Measurements from ENCODE around the gene MRPL20.

Gene MRPL20

DNA sequence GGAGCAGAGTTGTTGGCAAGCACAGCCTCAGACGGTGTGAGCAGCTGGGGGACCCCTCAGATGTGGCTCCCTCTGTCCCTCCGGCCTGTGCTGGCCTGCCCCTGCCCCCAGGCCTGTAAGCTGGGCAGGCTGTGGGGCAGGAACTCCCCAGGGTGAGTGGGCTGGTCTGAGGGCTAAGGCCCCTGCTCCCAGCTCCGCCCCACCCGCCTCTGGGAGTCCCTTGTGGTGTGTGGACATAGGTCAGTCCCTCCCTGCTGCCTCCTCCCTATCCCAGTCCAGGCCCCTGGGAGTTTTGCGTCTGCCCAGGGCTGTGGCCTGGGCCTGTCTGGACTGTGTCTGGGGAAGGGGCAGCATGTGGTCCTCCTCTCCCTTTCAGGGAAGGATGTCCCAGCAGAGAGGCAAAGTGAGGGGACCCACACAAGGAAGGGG is 24.8 kb upstream of the MRPL20 start:
- ATAC-seq: no peak; the same call in 2 of the 3 replicates
- TF ChIP-seq ESRRG (CRISPR knock-in tag; IDR thresholded peaks at IDR 0.05): no peak
- no peak for TF ChIP-seq ZNF70 (CRISPR knock-in tag; IDR thresholded peaks at IDR 0.05)
- no peak for TF ChIP-seq TOX (CRISPR knock-in tag; IDR thresholded peaks at IDR 0.05; ENCODE audit: borderline replicate concordance)
- no peak for TF ChIP-seq ISL1 (CRISPR knock-in tag; IDR thresholded peaks at IDR 0.05)
- TF ChIP-seq CSDC2 (CRISPR knock-in tag; IDR thresholded peaks at IDR 0.05): no peak
- TF ChIP-seq, protein P1, sequence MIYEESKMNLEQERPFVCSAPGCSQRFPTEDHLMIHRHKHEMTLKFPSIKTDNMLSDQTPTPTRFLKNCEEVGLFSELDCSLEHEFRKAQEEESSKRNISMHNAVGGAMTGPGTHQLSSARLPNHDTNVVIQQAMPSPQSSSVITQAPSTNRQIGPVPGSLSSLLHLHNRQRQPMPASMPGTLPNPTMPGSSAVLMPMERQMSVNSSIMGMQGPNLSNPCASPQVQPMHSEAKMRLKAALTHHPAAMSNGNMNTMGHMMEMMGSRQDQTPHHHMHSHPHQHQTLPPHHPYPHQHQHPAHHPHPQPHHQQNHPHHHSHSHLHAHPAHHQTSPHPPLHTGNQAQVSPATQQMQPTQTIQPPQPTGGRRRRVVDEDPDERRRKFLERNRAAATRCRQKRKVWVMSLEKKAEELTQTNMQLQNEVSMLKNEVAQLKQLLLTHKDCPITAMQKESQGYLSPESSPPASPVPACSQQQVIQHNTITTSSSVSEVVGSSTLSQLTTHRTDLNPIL (CRISPR knock-in tag; IDR thresholded peaks at IDR 0.05; ENCODE audit: low read depth): no peak
- TF ChIP-seq, protein P2, sequence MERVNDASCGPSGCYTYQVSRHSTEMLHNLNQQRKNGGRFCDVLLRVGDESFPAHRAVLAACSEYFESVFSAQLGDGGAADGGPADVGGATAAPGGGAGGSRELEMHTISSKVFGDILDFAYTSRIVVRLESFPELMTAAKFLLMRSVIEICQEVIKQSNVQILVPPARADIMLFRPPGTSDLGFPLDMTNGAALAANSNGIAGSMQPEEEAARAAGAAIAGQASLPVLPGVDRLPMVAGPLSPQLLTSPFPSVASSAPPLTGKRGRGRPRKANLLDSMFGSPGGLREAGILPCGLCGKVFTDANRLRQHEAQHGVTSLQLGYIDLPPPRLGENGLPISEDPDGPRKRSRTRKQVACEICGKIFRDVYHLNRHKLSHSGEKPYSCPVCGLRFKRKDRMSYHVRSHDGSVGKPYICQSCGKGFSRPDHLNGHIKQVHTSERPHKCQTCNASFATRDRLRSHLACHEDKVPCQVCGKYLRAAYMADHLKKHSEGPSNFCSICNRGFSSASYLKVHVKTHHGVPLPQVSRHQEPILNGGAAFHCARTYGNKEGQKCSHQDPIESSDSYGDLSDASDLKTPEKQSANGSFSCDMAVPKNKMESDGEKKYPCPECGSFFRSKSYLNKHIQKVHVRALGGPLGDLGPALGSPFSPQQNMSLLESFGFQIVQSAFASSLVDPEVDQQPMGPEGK (CRISPR knock-in tag; IDR thresholded peaks at IDR 0.05; ENCODE audit: borderline replicate concordance): no peak
- no peak for TF ChIP-seq OSR1 (CRISPR knock-in tag; IDR thresholded peaks at IDR 0.05)
- no peak for TF ChIP-seq TCF4 (CRISPR knock-in tag; IDR thresholded peaks at IDR 0.05; ENCODE audit: borderline replicate concordance)
- TF ChIP-seq ZNF8 (CRISPR knock-in tag; IDR thresholded peaks at IDR 0.05): no peak
- TF ChIP-seq, protein P3, sequence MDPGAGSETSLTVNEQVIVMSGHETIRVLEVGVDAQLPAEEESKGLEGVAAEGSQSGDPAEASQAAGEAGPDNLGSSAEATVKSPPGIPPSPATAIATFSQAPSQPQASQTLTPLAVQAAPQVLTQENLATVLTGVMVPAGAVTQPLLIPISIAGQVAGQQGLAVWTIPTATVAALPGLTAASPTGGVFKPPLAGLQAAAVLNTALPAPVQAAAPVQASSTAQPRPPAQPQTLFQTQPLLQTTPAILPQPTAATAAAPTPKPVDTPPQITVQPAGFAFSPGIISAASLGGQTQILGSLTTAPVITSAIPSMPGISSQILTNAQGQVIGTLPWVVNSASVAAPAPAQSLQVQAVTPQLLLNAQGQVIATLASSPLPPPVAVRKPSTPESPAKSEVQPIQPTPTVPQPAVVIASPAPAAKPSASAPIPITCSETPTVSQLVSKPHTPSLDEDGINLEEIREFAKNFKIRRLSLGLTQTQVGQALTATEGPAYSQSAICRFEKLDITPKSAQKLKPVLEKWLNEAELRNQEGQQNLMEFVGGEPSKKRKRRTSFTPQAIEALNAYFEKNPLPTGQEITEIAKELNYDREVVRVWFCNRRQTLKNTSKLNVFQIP (CRISPR knock-in tag; IDR thresholded peaks at IDR 0.05; ENCODE audit: borderline replicate concordance, low read depth): no peak
- TF ChIP-seq, protein P4, sequence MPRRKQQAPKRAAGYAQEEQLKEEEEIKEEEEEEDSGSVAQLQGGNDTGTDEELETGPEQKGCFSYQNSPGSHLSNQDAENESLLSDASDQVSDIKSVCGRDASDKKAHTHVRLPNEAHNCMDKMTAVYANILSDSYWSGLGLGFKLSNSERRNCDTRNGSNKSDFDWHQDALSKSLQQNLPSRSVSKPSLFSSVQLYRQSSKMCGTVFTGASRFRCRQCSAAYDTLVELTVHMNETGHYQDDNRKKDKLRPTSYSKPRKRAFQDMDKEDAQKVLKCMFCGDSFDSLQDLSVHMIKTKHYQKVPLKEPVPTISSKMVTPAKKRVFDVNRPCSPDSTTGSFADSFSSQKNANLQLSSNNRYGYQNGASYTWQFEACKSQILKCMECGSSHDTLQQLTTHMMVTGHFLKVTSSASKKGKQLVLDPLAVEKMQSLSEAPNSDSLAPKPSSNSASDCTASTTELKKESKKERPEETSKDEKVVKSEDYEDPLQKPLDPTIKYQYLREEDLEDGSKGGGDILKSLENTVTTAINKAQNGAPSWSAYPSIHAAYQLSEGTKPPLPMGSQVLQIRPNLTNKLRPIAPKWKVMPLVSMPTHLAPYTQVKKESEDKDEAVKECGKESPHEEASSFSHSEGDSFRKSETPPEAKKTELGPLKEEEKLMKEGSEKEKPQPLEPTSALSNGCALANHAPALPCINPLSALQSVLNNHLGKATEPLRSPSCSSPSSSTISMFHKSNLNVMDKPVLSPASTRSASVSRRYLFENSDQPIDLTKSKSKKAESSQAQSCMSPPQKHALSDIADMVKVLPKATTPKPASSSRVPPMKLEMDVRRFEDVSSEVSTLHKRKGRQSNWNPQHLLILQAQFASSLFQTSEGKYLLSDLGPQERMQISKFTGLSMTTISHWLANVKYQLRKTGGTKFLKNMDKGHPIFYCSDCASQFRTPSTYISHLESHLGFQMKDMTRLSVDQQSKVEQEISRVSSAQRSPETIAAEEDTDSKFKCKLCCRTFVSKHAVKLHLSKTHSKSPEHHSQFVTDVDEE (CRISPR knock-in tag; IDR thresholded peaks at IDR 0.05): no peak
- no peak for TF ChIP-seq ZFP30 (CRISPR knock-in tag; IDR thresholded peaks at IDR 0.05)
- no peak for TF ChIP-seq BACH2 (CRISPR knock-in tag; IDR thresholded peaks at IDR 0.05; ENCODE audit: borderline replicate concordance)
- TF ChIP-seq, protein P5, sequence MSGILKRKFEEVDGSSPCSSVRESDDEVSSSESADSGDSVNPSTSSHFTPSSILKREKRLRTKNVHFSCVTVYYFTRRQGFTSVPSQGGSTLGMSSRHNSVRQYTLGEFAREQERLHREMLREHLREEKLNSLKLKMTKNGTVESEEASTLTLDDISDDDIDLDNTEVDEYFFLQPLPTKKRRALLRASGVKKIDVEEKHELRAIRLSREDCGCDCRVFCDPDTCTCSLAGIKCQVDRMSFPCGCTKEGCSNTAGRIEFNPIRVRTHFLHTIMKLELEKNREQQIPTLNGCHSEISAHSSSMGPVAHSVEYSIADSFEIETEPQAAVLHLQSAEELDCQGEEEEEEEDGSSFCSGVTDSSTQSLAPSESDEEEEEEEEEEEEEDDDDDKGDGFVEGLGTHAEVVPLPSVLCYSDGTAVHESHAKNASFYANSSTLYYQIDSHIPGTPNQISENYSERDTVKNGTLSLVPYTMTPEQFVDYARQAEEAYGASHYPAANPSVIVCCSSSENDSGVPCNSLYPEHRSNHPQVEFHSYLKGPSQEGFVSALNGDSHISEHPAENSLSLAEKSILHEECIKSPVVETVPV (CRISPR knock-in tag; IDR thresholded peaks at IDR 0.05): no peak

DNA sequence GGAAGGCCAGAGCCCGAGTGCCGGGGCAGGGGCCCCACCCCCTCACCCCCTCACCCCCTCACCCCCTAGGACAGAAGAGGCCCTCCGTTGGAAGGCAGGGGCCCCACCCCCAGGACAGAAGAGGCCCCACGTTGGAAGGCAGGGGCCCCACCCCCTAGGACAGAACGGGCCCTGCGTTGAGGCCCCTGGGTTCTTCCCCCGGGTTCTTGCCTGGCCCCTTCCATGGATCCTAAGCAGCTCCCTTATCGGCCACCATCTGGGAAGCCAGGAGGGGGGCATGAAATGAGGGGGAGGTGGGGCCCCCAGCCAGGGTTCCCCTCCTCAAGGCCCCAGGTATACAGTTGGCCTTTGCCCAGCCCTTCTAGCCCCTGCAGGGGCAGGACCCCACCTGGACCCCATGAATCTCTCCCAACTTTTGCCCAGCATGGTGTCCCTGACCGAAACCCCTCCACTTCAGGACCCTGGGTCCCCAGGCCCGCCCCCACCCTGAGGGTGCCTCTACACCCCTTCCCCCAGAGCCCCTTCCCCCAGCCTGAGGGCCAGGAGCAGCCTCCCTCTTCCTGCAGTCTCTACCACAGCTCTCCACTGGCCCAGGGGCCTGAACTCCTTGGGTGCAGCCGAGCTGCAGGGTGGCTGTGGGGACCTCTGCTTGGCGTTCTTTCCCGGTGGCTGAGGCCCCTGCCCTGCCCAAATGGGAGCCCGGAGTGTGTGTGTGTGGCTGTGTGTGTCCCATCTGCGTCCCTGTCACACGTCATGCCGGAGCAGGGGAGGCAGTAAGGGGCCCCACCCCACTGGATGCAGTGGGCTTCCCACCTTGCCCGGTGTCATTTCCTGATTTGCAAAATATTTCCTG is 24.1 kb upstream of the MRPL20 start:
- ATAC-seq: no peak
- TF ChIP-seq ISL1 (CRISPR knock-in tag; IDR thresholded peaks at IDR 0.05) (no peak), ZFP3 (CRISPR knock-in tag; IDR thresholded peaks at IDR 0.05) (no peak), SNAI2 (CRISPR knock-in tag; IDR thresholded peaks at IDR 0.05) (no peak), BACH2 (CRISPR knock-in tag; IDR thresholded peaks at IDR 0.05; ENCODE audit: borderline replicate concordance) (no peak), ESRRG (CRISPR knock-in tag; IDR thresholded peaks at IDR 0.05) (no peak)
- TF ChIP-seq, protein P3 (CRISPR knock-in tag; IDR thresholded peaks at IDR 0.05; ENCODE audit: borderline replicate concordance, low read depth): no peak

Measured in SK-N-SH treated with all-trans-retinoic acid at 6 μM for 48 hours (cell line).